Trophoblast cell (in vitro differentiated cells and primary cell): ENCODE measurements around the gene WNT9A.
A peak's percentile ranks its signal among the peaks of the same experiment; 100 is the strongest.

Source experiments
- DNase-seq, 2 donors: peaks; one replicate each; pipeline ENCODE4 v3.0.0-alpha.2; 2016
- H2AFZ ChIP-seq: 2 replicates; pipeline ENCODE4 v1.6.1; 2013; ENCODE audit warnings: low read length, moderate library complexity, mild to moderate bottlenecking; ENCODE audit not compliant: insufficient read depth, poor library complexity
- H2AK5ac ChIP-seq: 2 replicates; pipeline ENCODE4 v1.6.1; 2013; ENCODE audit warnings: mild to moderate bottlenecking, low read length
- H2BK120ac ChIP-seq: 2 replicates; pipeline ENCODE4 v1.6.1; 2013; ENCODE audit warnings: low read length, mild to moderate bottlenecking, moderate library complexity; ENCODE audit not compliant: insufficient read depth, poor library complexity
- H2BK12ac ChIP-seq: 2 replicates; pipeline ENCODE4 v1.6.1; 2013; ENCODE audit warnings: mild to moderate bottlenecking, low read length, moderate library complexity
- H2BK5ac ChIP-seq: 2 replicates; pipeline ENCODE4 v1.6.1; 2013; ENCODE audit warnings: low read length, low read depth, moderate library complexity, mild to moderate bottlenecking; ENCODE audit not compliant: poor library complexity
- H3K14ac ChIP-seq: 2 replicates; pipeline ENCODE4 v1.6.1; 2013; ENCODE audit warnings: mild to moderate bottlenecking, low read length
- H3K18ac ChIP-seq: 2 replicates; pipeline ENCODE4 v1.6.1; 2013; ENCODE audit warnings: mild to moderate bottlenecking, low read length
- H3K23ac ChIP-seq: 2 replicates; pipeline ENCODE4 v1.6.1; 2013; ENCODE audit warnings: low read length
- H3K27ac ChIP-seq: 2 replicates; pipeline ENCODE4 v1.5.1; 2013; ENCODE audit warnings: low read depth, mild to moderate bottlenecking, inconsistent platforms, low read length, moderate library complexity
- H3K27me3 ChIP-seq: 2 replicates; pipeline ENCODE4 v1.6.1; 2013; ENCODE audit warnings: inconsistent platforms, mild to moderate bottlenecking, low read length, moderate library complexity; ENCODE audit not compliant: insufficient read depth
- H3K36me3 ChIP-seq, 2 experiments: 1 replicate in 1 of 2; 2 replicates in 1 of 2; pipeline ENCODE4 v1.6.1; 2013; ENCODE audit warnings: low read length in 2 of 2, mild to moderate bottlenecking in 2 of 2, moderate library complexity in 1 of 2; ENCODE audit not compliant: insufficient read depth in 2 of 2, control insufficient read depth in 1 of 2
- H3K4ac ChIP-seq: 2 replicates; pipeline ENCODE4 v1.6.1; 2013; ENCODE audit warnings: low read depth, mild to moderate bottlenecking, low read length, moderate library complexity
- H3K4me1 ChIP-seq, 2 experiments: 1 replicate in 1 of 2; 2 replicates in 1 of 2; pipeline ENCODE4 v1.6.1; 2013; ENCODE audit warnings: low read length in 2 of 2, mild to moderate bottlenecking in 2 of 2, moderate library complexity in 1 of 2; ENCODE audit not compliant: insufficient read depth in 2 of 2, control insufficient read depth in 1 of 2
- H3K4me2 ChIP-seq: 2 replicates; pipeline ENCODE4 v1.6.1; 2013; ENCODE audit warnings: inconsistent platforms, mild to moderate bottlenecking, low read length, moderate library complexity
- H3K4me3 ChIP-seq: 2 replicates; pipeline ENCODE4 v1.5.1; 2013; ENCODE audit warnings: mild to moderate bottlenecking, low read depth, low read length, inconsistent platforms
- H3K79me1 ChIP-seq: one replicate; pipeline ENCODE4 v1.6.1; 2013; ENCODE audit warnings: low read length
- H3K79me2 ChIP-seq: 2 replicates; pipeline ENCODE4 v1.6.1; 2013; ENCODE audit warnings: low read length, mild to moderate bottlenecking; ENCODE audit not compliant: control insufficient read depth, insufficient read depth, poor library complexity
- H3K9ac ChIP-seq: 2 replicates; pipeline ENCODE4 v1.6.1; 2013; ENCODE audit warnings: mild to moderate bottlenecking, low read length
- H3K9me3 ChIP-seq: 2 replicates; pipeline ENCODE4 v1.6.1; 2013; ENCODE audit warnings: low read depth, mild to moderate bottlenecking, control low read depth, inconsistent platforms, low read length; ENCODE audit not compliant: insufficient read depth
- H4K12ac ChIP-seq: 2 replicates; pipeline ENCODE4 v1.6.1; 2013; ENCODE audit warnings: low read depth, mild to moderate bottlenecking, low read length, moderate library complexity
- H4K8ac ChIP-seq: 2 replicates; pipeline ENCODE4 v1.6.1; 2013; ENCODE audit warnings: low read depth, mild to moderate bottlenecking, low read length, moderate library complexity
- H4K91ac ChIP-seq: one replicate; pipeline ENCODE4 v1.6.1; 2013; ENCODE audit warnings: low read depth, mild to moderate bottlenecking, low read length, moderate library complexity
- WGBS: extraction: QIAGEN DNeasy Blood & Tissue Kit; methylation state at CpG from one replicate; pipeline ENCODE4 v1.1.7; 2013; ENCODE audit warnings: missing lambda C conversion rate; ENCODE audit not compliant: insufficient read length, insufficient coverage; ENCODE audit errors: extremely low coverage; 5-methylcytosine and 5-hydroxymethylcytosine counted together

Gene WNT9A

GRCh38 chr1:227886503-227886961, 61.2 kb downstream of the WNT9A start:
- DNase-seq = no peak
- peak overlapping the region; percentile 90 for H4K91ac ChIP-seq
- peak overlapping the region; percentile 57 for H3K4me2 ChIP-seq
- no peak overlapping the region for H2AK5ac ChIP-seq
- H2BK12ac ChIP-seq = no peak overlapping the region
- H3K79me2 ChIP-seq = peaks cover 1% of the 10 kb centered on the region
- no peak overlapping the region for H3K9ac ChIP-seq
- H3K4ac ChIP-seq = peak overlapping the region; percentile 64
- H3K36me3 ChIP-seq = no peaks in the 10 kb centered on the region
- peak overlapping the region; percentile 77 for H2BK120ac ChIP-seq
- no peak overlapping the region for H2BK5ac ChIP-seq
- H3K9me3 ChIP-seq = peaks cover 1% of the 10 kb centered on the region
- peak overlapping the region; percentile 39 for H4K8ac ChIP-seq
- peak overlapping the region; percentile 30 for H3K14ac ChIP-seq
- peaks cover 15% of the 10 kb centered on the region for H3K79me1 ChIP-seq
- H3K4me3 ChIP-seq = no peak overlapping the region
- no peak overlapping the region for H2AFZ ChIP-seq
- peak overlapping the region; percentile 22 for H3K27ac ChIP-seq
- WGBS = no CpG with 5 or more reads among the region's 18 CpGs
- no peak overlapping the region for H4K12ac ChIP-seq
- H3K4me1 ChIP-seq = peaks cover 17 to 26% of the 10 kb centered on the region in 2 experiments
- no peak overlapping the region for H3K18ac ChIP-seq
- no peak overlapping the region for H3K23ac ChIP-seq
- H3K27me3 ChIP-seq = no peaks in the 10 kb centered on the region

- peak overlapping the region; percentile 25 for H4K12ac ChIP-seq
- peak overlapping the region; percentile 90 for H4K91ac ChIP-seq
- peak overlapping the region; percentile 47 for H3K18ac ChIP-seq
- H3K4me2 ChIP-seq = peak overlapping the region; percentile 57
- no peak overlapping the region for H3K9ac ChIP-seq
- H3K23ac ChIP-seq = no peak overlapping the region
- H3K36me3 ChIP-seq = no peaks in the 10 kb centered on the region
- H3K79me2 ChIP-seq = peaks cover 1% of the 10 kb centered on the region
- H2AFZ ChIP-seq = peak overlapping the region; percentile 68
- peak overlapping the region; percentile 58 for H2BK5ac ChIP-seq
- H3K4me3 ChIP-seq = no peak overlapping the region
- peak overlapping the region; percentile 34 for H2BK12ac ChIP-seq
- peak in 1 of 2 donors; percentile 40 for DNase-seq
- H3K9me3 ChIP-seq = peaks cover 1% of the 10 kb centered on the region
- H3K14ac ChIP-seq = peak overlapping the region; percentile 23
- H3K4ac ChIP-seq = peak overlapping the region; percentile 64
- H2BK120ac ChIP-seq = peak overlapping the region; percentile 77
- H3K27ac ChIP-seq = peak overlapping the region; percentile 15
- H4K8ac ChIP-seq = peak overlapping the region; percentile 82
- no peaks in the 10 kb centered on the region for H3K27me3 ChIP-seq
- no CpG with 5 or more reads among the region's 14 CpGs for WGBS
- H3K4me1 ChIP-seq = peaks cover 17 to 25% of the 10 kb centered on the region in 2 experiments
- peak overlapping the region; percentile 25 for H2AK5ac ChIP-seq
- peaks cover 15% of the 10 kb centered on the region for H3K79me1 ChIP-seq
Observed at GRCh38 chr1:227885648-227886502, 61.9 kb downstream of the WNT9A start.

GRCh38 chr1:227885135-227885647, 62.5 kb downstream of the WNT9A start:
- Histone ChIP-seq H2BK5ac (peak overlapping the region; percentile 7), H3K23ac (no peak overlapping the region), H3K18ac (peak overlapping the region; percentile 47), H3K9ac (no peak overlapping the region), H2BK12ac (no peak overlapping the region), H3K36me3 (no peaks in the 10 kb centered on the region), H3K79me2 (peaks cover 1% of the 10 kb centered on the region), H2AK5ac (no peak overlapping the region), H3K27ac (peak overlapping the region; percentile 15), H3K27me3 (no peaks in the 10 kb centered on the region), H2AFZ (peak overlapping the region; percentile 68), H3K79me1 (peaks cover 15% of the 10 kb centered on the region), H3K9me3 (peaks cover 1% of the 10 kb centered on the region), H4K8ac (no peak overlapping the region), H3K4me2 (no peak overlapping the region), H3K14ac (no peak overlapping the region), H3K4me1 (peaks cover 17 to 25% of the 10 kb centered on the region in 2 experiments), H4K91ac (peak overlapping the region; percentile 51), H3K4ac (no peak overlapping the region), H4K12ac (no peak overlapping the region), H3K4me3 (no peak overlapping the region), H2BK120ac (peak overlapping the region; percentile 77)
- no CpG with 5 or more reads among the region's 8 CpGs for WGBS
- no peak for DNase-seq

GRCh38 chr1:227884370-227885134, 63.2 kb downstream of the WNT9A start:
- WGBS = no CpG with 5 or more reads among the region's 15 CpGs
- H3K23ac ChIP-seq = no peak overlapping the region

More at GRCh38 chr1:227884370-227885134, 63.2 kb downstream of the WNT9A start:
- Histone ChIP-seq H2BK5ac (no peak overlapping the region), H2BK120ac (no peak overlapping the region), H3K4me1 (peaks cover 17 to 25% of the 10 kb centered on the region in 2 experiments), H2AFZ (no peak overlapping the region), H3K14ac (no peak overlapping the region), H3K4ac (no peak overlapping the region), H3K9me3 (peaks cover 1% of the 10 kb centered on the region), H3K9ac (no peak overlapping the region), H3K4me3 (no peak overlapping the region), H3K27ac (no peak overlapping the region), H2AK5ac (no peak overlapping the region), H3K36me3 (no peaks in the 10 kb centered on the region), H2BK12ac (no peak overlapping the region), H4K8ac (no peak overlapping the region), H4K91ac (no peak overlapping the region), H4K12ac (no peak overlapping the region), H3K79me1 (peaks cover 15% of the 10 kb centered on the region), H3K4me2 (no peak overlapping the region), H3K18ac (no peak overlapping the region), H3K27me3 (no peaks in the 10 kb centered on the region), H3K79me2 (peaks cover 1% of the 10 kb centered on the region)
- no peak for DNase-seq
